Measurements from ENCODE around the gene CLTB. TPM values are rescaled to one million over a fixed set of nuclear protein-coding genes. Genes with fewer than 3 reads are reported as not detected.
A peak's percentile ranks its signal among the peaks of the same experiment; 100 is the strongest.

CLTB gene
- total and polyA plus RNA-seq, 2 of the 13 experiments (the other 11 are each of a cell fraction or from before 2014, with no cell fraction given): 23.3 to 33.8 TPM

GRCh38 chr5:176415952-176416924 is at the start of gene CLTB (continued):
- TF ChIP-seq ZBTB37 (CRISPR knock-in tag; IDR thresholded peaks at IDR 0.05) (no peak), ZBTB3 (CRISPR knock-in tag; IDR thresholded peaks at IDR 0.05; ENCODE audit: borderline replicate concordance, low read depth) (0 out of 2 replicates have a peak, but pooled peaks have one; percentile 34), ATM (IDR thresholded peaks at IDR 0.05; ENCODE audit: borderline replicate concordance) (no peak), DPF2 (CRISPR knock-in tag; IDR thresholded peaks at IDR 0.05; ENCODE audit: borderline replicate concordance, low read depth) (no peak), ZNF597 (CRISPR knock-in tag; IDR thresholded peaks at IDR 0.05) (no peak), POLR2AphosphoS5 (IDR thresholded peaks at IDR 0.05; ENCODE audit: low read depth, low read length) (peak; percentile 23; the same call in 1 of the 2 replicates), ZNF441 (CRISPR knock-in tag; IDR thresholded peaks at IDR 0.05; ENCODE audit: borderline replicate concordance) (peak; percentile 67; the same call in 1 of the 2 replicates), GABPB1 (CRISPR knock-in tag; IDR thresholded peaks at IDR 0.05) (peak; percentile 76), BRCA1 (CRISPR knock-in tag; IDR thresholded peaks at IDR 0.05) (no peak; the same call in 1 of the 2 replicates), SUZ12 (IDR thresholded peaks at IDR 0.05; ENCODE audit: low read depth, low read length) (no peak), ZNF83 (CRISPR knock-in tag; IDR thresholded peaks at IDR 0.05; ENCODE audit: borderline replicate concordance) (no peak), NBN (conservative IDR thresholded peaks at IDR 0.05) (no peak), ZNF670 (CRISPR knock-in tag; IDR thresholded peaks at IDR 0.05; ENCODE audit: borderline replicate concordance) (no peak), FOXO1 (CRISPR knock-in tag; IDR thresholded peaks at IDR 0.05) (no peak; the same call in 1 of the 2 replicates), ARHGAP35 (CRISPR knock-in tag; IDR thresholded peaks at IDR 0.05; ENCODE audit: borderline replicate concordance) (no peak), SRSF1 (optimal IDR thresholded peaks at IDR 0.05; ENCODE audit: low read depth, low read length) (no peak), SNAPC4 (CRISPR knock-in tag; IDR thresholded peaks at IDR 0.05) (no peak), ZNF503 (CRISPR knock-in tag; IDR thresholded peaks at IDR 0.05) (no peak), POLR2G (IDR thresholded peaks at IDR 0.05; ENCODE audit: low read depth, low read length) (no peak)

Measured in HepG2 (cell line).